ENCODE measurements around the gene DNAH17. TPM values are rescaled to one million over a fixed set of nuclear protein-coding genes. Genes with fewer than 3 reads are reported as not detected.

Gene DNAH17
- total RNA-seq, 4 donors from 2014 or later: under 0.01 TPM; not detected in 3

DNA sequence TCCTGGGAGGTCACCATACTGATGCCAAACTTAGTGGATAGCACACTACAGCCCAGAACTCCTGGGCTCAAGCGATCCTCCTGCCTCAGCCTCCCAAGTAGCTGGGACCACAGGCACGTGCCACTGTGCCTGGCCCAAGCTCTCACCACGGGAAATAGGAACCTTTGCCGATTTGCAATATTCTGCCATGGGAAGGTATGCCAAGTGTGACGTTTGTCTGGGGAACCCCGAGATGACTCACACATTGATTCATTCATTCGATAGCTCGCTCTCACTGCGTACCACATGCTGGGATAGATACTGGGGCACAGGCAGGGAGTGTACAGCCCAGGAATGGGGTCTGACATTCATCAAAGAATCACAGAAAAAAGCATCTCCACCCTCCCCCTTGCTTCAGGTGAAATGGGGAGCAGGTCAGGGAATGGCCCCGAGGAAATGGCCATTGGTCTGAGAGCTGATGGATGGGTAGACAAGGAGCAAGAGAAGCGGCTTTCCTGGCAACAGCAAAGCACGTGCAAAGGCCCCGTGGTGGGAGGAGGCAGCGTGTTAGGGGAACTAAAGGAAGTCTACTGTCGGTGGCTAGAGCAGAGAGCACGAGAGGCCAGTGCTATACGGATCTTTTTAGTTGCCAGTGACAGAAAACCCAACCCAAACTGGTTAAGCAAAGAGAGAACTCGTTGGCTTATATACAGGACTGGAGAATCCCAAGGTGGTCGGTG, 44.1 kb downstream of the DNAH17 start:
- peaks cover 4% of the 10 kb centered on the region for H3K27me3 ChIP-seq
- H3K9me3 ChIP-seq: no peaks in the 10 kb centered on the region
- WGBS, 2 donors (ENCODE audit: low coverage in 1 of 2): 84 to 88% methylated on average over 10 to 19 of the region's 19 CpGs
- intact Hi-C loops (cut with DNase I; ENCODE audit: low total_unique reads) (loop anchor here (5.0 kb wide), 1 partner anchor 1104 kb away; no protein-coding TSS in a partner anchor), in situ Hi-C loops (cut with MboI; ENCODE audit: low pct_ligation_motif_present in 1 of 4, low pct_unique_long_range_greater_than_20kb in 1 of 4, low sequenced_read_pairs in 3 of 4) (no loop called here)
- no peaks in the 10 kb centered on the region for H3K36me3 ChIP-seq
- DNase-seq: no peak
- H3K4me1 ChIP-seq: peaks cover 0 to 16% (median 7%) of the 10 kb centered on the region in 4 donors
- no peak overlapping the region for H3K4me3 ChIP-seq
- no peak overlapping the region for H3K27ac ChIP-seq
- TF ChIP-seq, protein P1, sequence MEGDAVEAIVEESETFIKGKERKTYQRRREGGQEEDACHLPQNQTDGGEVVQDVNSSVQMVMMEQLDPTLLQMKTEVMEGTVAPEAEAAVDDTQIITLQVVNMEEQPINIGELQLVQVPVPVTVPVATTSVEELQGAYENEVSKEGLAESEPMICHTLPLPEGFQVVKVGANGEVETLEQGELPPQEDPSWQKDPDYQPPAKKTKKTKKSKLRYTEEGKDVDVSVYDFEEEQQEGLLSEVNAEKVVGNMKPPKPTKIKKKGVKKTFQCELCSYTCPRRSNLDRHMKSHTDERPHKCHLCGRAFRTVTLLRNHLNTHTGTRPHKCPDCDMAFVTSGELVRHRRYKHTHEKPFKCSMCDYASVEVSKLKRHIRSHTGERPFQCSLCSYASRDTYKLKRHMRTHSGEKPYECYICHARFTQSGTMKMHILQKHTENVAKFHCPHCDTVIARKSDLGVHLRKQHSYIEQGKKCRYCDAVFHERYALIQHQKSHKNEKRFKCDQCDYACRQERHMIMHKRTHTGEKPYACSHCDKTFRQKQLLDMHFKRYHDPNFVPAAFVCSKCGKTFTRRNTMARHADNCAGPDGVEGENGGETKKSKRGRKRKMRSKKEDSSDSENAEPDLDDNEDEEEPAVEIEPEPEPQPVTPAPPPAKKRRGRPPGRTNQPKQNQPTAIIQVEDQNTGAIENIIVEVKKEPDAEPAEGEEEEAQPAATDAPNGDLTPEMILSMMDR (IDR thresholded peaks at IDR 0.05): no peak
- TF ChIP-seq POLR2A (IDR thresholded peaks at IDR 0.05): no peak
- TF ChIP-seq POLR2AphosphoS5 (IDR thresholded peaks at IDR 0.05): no peak
- TF ChIP-seq EP300 (IDR thresholded peaks at IDR 0.05; ENCODE audit: low read depth): no peak

DNA sequence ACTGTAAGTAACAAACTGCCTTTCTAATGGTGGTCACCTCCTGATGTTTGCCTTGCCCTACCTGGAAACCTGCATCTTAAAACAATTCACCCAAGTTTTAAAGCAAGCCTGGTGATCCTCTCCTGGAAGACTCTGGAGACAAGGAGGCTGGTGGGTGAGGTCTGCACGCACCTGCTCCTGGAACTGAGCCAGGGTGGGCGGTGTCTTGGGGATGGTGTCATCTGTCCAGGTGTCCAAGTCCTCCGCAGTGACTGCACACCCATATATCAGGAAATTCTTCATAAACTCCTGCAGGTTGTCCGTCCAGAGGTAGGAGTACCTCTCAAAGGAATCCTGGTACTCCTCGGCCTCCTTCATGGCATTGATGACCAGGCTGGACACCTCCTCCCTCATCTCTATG, 44.9 kb downstream of the DNAH17 start:
- in situ Hi-C loops (cut with MboI; ENCODE audit: low pct_ligation_motif_present in 1 of 4, low pct_unique_long_range_greater_than_20kb in 1 of 4, low sequenced_read_pairs in 3 of 4): no loop called here
- Histone ChIP-seq H3K36me3 (no peaks in the 10 kb centered on the region), H3K27me3 (peaks cover 8% of the 10 kb centered on the region), H3K9me3 (no peaks in the 10 kb centered on the region), H3K4me1 (peaks cover 0 to 16% (median 7%) of the 10 kb centered on the region in 4 donors), H3K4me3 (no peak overlapping the region), H3K27ac (no peak overlapping the region)
- intact Hi-C loops (cut with DNase I; ENCODE audit: low total_unique reads): loop anchor here (5.0 kb wide), 1 partner anchor 1105 kb away; no protein-coding TSS in a partner anchor
- 64% methylated on average over 5 of the region's 5 CpGs; no CpG with 5 or more reads in 1 of the 2 donors for WGBS, 2 donors (ENCODE audit: low coverage in 1 of 2)
- TF ChIP-seq EP300 (IDR thresholded peaks at IDR 0.05; ENCODE audit: low read depth): no peak
- DNase-seq: no peak

DNA sequence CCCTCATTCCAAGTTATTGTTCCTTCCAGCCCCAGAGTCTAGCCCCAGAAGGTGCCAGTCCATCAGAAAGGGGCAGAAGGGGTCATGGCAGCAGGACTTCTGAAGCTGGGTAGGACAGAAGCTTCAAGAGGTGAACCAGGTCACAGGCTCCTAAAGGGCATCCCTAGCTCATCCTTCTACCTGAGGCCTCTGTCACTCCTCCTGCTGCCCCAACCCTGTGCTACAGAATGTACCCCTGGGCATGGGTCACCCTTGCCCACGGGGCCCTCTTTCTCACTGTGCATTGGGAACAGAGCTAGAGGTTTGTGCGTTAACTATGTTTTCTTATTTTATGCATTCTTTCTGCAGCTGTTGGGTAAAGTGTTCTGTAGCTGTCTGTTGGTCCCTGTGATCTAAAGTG, 46.5 kb downstream of the DNAH17 start:
- in situ Hi-C loops (cut with MboI; ENCODE audit: low pct_ligation_motif_present in 1 of 4, low pct_unique_long_range_greater_than_20kb in 1 of 4, low sequenced_read_pairs in 3 of 4) (no loop called here), intact Hi-C loops (cut with DNase I; ENCODE audit: low total_unique reads) (loop anchor here (5.0 kb wide), 1 partner anchor 1107 kb away; no protein-coding TSS in a partner anchor)
- TF ChIP-seq, protein P1 (IDR thresholded peaks at IDR 0.05): no peak
- no peak for TF ChIP-seq POLR2AphosphoS5 (IDR thresholded peaks at IDR 0.05)
- TF ChIP-seq EP300 (IDR thresholded peaks at IDR 0.05; ENCODE audit: low read depth): no peak
- TF ChIP-seq POLR2A (IDR thresholded peaks at IDR 0.05): no peak
- no peak overlapping the region for H3K27ac ChIP-seq
- peaks cover 8% of the 10 kb centered on the region for H3K27me3 ChIP-seq
- no peaks in the 10 kb centered on the region for H3K9me3 ChIP-seq
- H3K36me3 ChIP-seq: no peaks in the 10 kb centered on the region
- H3K4me1 ChIP-seq: peaks cover 0 to 20% (median 7%) of the 10 kb centered on the region in 4 donors
- 55% methylated on average over 2 of the region's 2 CpGs; no CpG with 5 or more reads in 1 of the 2 donors for WGBS, 2 donors (ENCODE audit: low coverage in 1 of 2)
- no peak for DNase-seq
- H3K4me3 ChIP-seq: no peak overlapping the region

DNA sequence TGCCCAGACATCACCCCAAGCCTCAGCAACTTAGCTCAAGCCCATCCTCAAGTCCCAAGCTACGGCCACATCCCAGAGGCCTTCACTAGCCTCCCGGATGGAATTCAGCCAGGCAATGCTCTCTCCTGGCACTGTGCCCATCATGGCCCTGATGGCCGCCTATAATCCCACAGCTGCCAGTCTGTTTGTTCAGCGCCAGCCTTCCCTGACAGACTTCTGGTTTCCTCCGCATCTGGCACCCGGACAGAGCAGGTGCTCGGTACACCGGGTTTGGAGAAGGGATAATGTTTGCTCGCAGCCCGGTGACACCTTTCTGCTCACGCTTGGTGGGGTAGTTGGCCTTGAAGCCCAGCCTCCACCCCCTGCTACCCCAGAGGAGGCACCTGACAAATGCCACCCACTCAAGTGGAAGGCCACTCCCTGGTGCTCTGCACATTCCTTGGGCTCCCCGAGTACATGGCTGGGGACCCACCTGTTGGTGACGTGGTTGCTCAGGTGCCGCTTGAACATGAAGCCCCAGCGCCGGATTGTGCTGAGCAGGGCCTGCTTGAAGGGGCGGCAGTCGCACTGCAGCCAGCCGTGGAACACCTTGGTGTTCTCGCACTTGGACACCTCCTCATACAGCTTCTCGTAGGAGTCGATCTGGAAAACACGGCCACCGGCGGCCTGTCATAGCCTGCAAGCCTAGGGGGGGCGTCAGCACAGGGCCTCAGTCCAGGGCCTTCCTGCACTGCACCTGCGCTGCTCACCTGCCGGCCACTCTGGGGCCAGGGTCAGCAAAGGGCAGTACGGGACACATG, 47.1 kb downstream of the DNAH17 start:
- Histone ChIP-seq H3K4me1 (peaks cover 0 to 14% (median 4%) of the 10 kb centered on the region in 4 donors), H3K27me3 (peaks cover 8% of the 10 kb centered on the region), H3K27ac (no peak overlapping the region), H3K4me3 (no peak overlapping the region), H3K36me3 (no peaks in the 10 kb centered on the region), H3K9me3 (no peaks in the 10 kb centered on the region)
- in situ Hi-C loops (cut with MboI; ENCODE audit: low pct_ligation_motif_present in 1 of 4, low pct_unique_long_range_greater_than_20kb in 1 of 4, low sequenced_read_pairs in 3 of 4) (no loop called here), intact Hi-C loops (cut with DNase I; ENCODE audit: low total_unique reads) (loop anchor here (5.0 kb wide), 1 partner anchor 1107 kb away; no protein-coding TSS in a partner anchor)
- WGBS, 2 donors (ENCODE audit: low coverage in 1 of 2): 61% methylated on average over 23 of the region's 29 CpGs; no CpG with 5 or more reads in 1 of the 2 donors
- TF ChIP-seq EP300 (IDR thresholded peaks at IDR 0.05; ENCODE audit: low read depth): no peak
- TF ChIP-seq POLR2AphosphoS5 (IDR thresholded peaks at IDR 0.05): peak; percentile 64 to 80 (median 79)
- TF ChIP-seq, protein P1 (IDR thresholded peaks at IDR 0.05): no peak
- no peak for TF ChIP-seq POLR2A (IDR thresholded peaks at IDR 0.05)
- peak; percentile 54 for DNase-seq

Measured in transverse colon (tissue), 4 donors.